Parietal lobe (tissue), 1 donor: ENCODE data around the gene RBMS1. TPM values are rescaled to one million over a fixed set of nuclear protein-coding genes. Genes with fewer than 3 reads are reported as not detected.

Source experiments
- total RNA-seq: library from RNA; depleted of rRNA; stranded (reverse); fragments of >200 nt; gene quantifications from one replicate; pipeline ENCODE4 v1.2.3, GENCODE V29; 2014

The RBMS1 gene
- 13.8 TPM for total RNA-seq

GRCh38 chr2:160493227-160494028, at the start of gene RBMS1:
Gene RBMS1 (minus strand): TSS chr2:160493807. CDS start chr2:160493363, 444 bp downstream.

